Occipital lobe (tissue), 2 donors: ENCODE measurements around the gene ABCG1. TPM values are rescaled to one million over a fixed set of nuclear protein-coding genes. Genes with fewer than 3 reads are reported as not detected.

Experiments
- DNase-seq: peaks from one replicate; lab custom pipeline; 2025; lab: John Stamatoyannopoulos, UW
- total RNA-seq: library from RNA; depleted of rRNA; stranded (reverse); fragments of >200 nt; gene quantifications from one replicate; pipeline ENCODE4 v1.2.3, GENCODE V29; 2014

The ABCG1 gene
- total RNA-seq, 1 donor from 2014 or later: 16.1 TPM

DNA sequence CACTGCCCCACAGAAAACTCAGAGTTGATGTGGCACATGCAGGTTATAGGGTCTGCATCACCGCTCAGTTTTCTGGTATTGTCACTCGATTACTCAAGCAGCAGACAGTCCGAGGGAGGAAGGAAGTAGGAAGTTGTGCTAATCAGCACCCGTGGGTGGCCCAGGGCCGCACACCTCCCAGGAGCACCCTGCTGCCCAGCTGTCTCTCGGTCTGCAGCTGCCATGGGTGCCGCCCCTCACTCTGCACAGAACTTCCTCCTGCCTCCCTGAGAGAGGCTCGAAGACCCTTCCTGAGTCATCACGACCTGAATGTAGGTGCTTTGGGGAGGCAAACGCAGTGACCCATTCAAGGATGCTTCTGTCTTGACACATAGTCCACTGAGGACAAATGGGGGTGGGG is 100.4 kb downstream of the ABCG1 start:
- DNase-seq: no peak

- DNase-seq: no peak
Observed at GRCh38 chr21:42319851-42320572, 101.1 kb downstream of the ABCG1 start.

DNA sequence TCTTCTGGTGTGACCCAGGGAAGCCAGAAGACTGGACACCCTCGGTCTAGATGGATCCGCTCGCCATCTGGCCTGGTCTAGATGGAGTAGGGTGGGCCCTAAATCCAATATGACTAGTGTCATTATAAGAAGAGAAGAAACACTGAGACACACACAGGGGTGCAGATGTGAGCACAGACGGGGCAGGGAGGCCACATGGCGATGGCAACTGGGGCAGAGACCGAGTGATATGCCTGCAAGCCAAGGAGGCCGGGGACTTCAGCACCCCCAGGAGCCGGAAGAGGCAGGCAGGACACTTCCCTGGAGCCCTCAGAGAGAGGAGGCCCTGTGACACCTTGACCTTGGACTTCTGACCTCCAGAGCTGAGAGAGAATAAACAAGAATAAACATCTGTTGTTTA is 101.9 kb downstream of the ABCG1 start:
- no peak for DNase-seq

DNA sequence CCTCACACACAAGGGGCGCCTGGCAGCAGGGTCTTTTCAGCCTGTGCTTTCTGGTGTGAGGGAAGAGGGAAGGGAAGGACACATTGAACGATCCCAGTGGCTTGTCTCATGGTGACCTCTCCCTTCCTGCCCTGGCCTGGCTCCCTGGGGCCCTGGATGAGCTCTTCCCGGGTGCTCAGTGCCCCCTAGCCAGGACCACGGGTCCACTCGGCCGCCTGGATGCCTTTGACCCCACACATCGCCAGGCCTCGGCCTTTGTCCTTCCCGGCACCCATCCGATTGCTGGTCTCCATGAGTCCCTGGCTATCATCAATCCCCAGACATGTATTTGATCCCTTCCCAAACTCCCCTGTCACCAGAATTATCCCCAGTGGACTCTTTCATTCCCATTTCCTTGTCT is 102.3 kb downstream of the ABCG1 start:
- no peak for DNase-seq

DNA sequence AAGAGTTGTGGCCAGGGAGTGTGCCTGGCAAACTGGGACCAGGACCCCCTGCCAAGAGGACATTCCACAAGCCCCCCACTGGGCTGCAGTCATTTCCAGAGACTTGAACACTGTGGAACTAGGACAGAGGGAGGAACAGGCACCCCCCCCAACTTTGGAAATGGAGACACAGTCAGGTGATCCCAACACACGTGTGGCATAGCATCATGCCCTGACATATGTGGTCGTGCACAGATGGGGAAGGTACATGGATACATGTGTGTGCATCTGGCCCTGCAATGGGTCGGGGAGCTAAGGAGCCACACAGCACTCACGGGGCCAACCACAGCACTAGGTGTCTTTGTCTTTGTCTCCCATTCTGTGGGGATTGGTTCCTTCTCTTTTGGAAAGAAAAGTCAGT is 102.9 kb downstream of the ABCG1 start:
- no peak for DNase-seq

DNA sequence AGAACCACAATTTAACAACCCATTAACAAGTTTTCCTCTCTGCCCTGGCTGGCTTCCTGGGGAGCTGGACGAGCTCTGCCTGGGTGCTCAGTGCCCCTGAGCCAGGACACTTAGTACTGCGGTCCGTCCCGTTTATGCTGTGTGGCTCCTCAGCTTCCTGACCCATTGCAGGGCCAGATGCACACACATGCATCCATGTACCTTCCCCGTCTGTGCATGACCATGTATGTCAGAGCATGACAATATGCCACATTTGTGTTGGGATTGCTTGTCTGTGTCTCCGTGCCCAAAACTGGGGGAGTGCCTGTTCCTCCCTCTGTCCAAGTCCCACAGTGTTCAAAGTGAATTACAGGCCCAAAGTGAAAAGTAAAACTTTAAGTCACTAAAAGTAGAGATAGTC is 106.0 kb downstream of the ABCG1 start:
- no peak for DNase-seq

GRCh38 chr21:42330380-42331371 is 111.7 kb downstream of the ABCG1 start:
- DNase-seq: no peak

DNA sequence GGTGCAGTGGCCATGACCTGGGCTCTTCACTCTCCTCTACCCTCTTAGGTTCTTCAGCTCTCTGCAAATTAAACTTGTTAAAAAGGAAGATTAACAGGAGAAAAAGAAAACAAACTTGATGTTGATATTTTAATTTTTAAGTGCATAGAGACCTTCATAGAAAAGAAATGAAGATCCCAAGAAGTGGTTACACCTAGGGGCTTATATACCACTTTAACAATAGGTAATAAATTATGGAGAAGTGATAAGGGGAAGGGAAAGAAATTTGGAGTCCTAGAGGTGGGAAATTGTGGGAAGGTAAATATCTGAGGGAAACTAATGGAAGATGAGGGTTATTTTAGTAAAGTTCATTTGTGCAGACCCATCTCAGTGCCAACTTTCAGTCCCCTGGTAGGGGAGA is 112.7 kb downstream of the ABCG1 start:
- DNase-seq: no peak

- DNase-seq: no peak
Observed at GRCh38 chr21:42332557-42333317, 113.8 kb downstream of the ABCG1 start.

DNA sequence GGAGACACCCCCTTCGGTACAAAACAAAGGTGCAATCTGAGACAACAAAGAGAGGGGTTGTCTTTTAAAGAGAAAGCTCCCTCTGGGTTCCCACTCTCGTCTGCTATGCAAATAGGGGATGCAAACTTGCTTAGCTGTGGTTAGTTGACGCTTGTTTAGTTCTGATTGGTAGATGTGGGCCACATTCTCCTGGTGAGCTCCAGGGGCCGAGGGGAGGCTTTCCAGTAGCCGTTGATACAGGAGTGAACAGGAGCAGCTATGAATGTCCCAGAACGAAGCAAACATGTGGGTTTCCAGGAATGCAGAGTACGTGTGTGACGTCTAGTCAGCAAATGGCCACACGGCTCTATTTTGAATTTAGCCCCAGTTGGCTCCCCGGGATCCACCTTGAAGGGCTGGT is 117.1 kb downstream of the ABCG1 start:
- no peak for DNase-seq

DNA sequence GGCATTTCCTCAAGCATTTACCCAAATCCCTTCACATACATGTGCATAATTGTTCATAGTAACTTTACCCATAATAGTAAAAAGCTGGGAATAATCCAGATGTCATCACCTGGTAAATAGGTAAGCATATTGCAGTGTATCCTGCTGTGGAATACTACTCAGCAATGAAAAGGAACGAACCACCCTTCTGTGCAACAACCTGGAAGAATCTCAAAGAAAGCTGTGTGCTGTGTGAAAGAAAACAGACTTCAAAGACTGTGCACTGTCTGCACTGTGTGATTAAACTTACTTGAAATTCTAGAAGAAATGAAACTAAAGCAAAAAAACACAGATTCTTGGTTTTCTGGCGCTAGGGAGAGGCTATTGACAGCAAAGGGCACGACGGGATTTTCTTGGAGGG is 118.3 kb downstream of the ABCG1 start:
- no peak for DNase-seq

DNA sequence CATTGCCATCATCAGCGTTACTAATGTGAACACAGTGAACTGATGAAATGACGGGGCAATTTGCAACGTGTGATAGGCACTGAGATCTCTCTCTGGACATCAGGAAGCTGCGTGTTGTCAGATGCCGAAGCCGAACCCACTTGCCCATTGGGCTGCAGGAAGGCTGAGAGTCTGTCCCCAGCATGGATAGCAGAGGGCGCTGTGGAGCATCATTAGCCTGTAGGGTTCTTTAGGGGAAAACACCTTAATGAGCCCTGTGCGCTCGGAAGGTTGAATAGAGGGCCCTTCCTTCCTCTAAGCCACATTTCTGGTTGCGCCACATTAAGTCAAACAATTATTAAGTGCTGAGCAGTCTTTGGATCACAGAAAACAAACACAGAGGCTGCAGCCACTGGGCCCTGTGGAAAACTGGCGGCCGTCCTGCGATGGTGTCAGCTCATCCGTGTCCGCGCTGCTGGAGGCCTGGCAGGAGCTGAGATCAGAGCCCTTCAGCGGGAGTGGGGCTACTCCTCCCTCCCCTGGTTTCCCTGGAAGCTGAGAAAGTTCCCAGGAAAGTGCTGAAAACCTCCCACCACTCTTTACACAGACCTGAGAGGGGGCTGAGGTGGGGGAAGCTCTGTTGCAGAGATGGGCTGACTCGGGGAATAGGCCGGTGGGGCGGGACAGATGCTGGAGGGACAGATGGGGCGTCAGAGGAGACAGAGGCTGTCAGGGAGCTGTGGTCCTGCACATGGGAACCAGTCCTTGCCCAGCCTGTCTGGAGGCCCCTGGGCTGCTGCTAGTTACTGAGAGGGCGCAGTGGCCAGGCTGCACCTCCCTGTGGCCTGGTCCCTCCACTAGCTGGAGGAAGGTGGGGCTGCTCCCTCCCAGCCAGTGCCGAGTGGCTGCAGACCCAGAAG is 119.1 kb downstream of the ABCG1 start:
- DNase-seq: peak; percentile 17

DNA sequence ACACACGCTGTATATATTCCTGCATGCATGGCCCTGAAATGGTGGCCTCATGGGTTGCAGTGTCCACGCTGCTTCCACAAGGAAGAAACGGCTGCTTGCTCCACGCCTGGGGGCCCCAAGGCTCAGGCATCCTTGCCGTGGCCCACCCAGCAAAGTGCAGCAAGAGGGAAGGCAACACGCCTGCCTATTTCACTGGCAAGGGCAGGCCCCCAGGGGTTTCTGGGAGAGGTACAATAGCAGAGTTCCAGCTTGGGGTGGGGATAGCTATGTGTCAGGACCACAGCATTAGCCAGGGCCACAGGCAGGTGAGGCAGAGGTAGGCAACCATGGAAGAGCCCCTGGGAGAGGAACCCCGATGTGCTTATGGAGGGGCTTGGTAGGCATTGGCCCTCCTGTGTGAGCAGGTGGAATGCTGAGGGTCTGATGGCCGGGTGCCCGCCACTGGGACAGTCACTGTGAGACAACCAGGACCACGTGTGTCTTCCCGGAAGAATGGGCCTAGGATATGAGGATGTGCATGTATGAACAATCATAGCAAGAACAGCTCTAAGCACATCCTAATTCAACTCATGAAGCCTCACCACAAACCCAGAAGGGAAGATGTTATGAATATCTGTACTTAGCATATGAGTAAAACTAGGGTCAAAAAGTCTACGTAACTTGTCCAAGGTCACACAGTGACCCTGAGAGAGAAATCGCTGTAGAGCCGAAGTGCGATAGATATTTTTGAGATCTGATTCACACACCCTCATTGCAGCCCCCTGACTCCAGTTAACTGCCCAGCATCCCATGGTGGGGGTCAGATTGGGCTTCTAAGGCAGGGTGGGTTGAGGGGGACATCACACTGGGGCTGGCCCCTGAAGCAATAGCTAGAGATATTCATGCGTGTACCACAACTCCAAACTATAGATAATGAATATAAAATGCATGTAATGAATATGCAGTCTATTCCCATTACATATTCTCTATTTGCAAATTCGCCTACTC is 120.1 kb downstream of the ABCG1 start:
- DNase-seq: no peak

GRCh38 chr21:42340187-42341050 is 121.5 kb downstream of the ABCG1 start:
- DNase-seq: no peak

DNA sequence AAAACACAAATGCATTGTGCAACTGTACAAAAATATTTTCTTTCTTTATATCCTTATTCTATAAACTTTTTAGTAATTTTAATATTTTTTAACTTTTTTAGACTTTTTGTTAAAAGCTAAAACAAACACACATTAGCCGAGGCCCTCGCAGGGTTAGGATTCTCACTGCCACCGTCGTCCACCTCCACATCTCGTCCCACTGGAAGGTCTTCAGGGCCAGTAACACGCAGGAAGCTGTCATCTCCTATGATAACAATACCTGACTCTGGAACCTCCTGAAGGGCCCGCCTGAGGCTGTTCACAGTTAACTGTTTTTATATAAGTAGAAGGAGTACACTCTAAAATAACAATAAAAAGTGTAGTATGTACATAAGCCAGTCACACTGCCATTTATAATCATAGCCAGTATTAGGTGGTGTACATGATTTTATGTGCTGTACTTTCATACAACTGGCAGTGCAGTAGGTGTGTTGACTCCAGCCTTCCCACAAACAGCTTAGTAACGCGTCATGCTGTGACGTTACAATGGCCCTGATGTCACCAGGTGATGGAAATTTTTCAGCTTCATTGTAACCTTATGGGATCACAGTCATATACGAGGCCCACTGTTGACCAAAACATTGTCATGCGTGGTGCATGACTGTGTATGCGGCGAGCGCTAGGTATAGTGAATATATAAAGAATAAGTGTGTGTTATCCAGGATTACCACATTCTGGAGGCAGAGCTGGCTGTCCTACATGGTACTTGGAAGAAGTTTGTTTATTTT is 123.0 kb downstream of the ABCG1 start:
- DNase-seq: no peak

GRCh38 chr21:42343101-42343500 is 124.2 kb downstream of the ABCG1 start:
- DNase-seq: no peak

- DNase-seq: no peak
Observed at GRCh38 chr21:42343556-42343955, 124.6 kb downstream of the ABCG1 start.

DNA sequence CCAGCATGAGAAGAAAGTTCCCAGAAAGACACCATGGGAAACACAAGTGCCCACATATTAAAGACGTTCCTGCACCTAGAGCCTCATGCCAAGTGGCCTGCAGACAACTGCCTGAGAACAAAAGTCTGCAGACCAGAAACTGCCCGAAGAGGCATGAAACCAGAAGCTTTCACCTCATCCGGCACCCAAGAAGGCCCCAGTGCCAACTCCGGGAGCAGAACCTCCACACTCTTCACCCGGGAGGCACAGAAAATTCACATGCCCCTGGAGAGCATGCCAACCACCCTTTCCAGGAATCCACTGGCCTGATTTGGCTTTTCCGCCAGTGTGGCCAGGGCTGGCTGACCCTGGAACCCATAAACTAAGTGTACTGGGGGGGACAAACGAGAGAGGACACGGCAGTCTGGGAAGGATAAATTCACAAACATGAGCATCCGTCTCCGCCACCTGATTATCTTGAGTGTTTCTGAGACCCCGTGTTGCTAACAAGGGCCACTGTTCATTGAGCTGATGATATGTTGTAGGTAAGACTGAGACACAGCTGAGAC is 125.1 kb downstream of the ABCG1 start:
- DNase-seq: no peak
